SK-N-MC (cell line): Measurements from ENCODE around the gene BST1.
A peak's percentile ranks its signal among the peaks of the same experiment; 100 is the strongest.

Source experiments
- DNase-seq: peaks from one replicate; pipeline ENCODE4 v3.0.0-alpha.2; 2011; ENCODE audit warnings: low read depth, low spot score
- H3K27ac ChIP-seq: fragments of 200-600 bp; sonication (generic); 2 replicates; pipeline ENCODE4 v1.5.1; 2016; ENCODE audit warnings: mixed run types
- H3K36me3 ChIP-seq: fragments of 200-600 bp; sonication (generic); 2 replicates; pipeline ENCODE4 v1.6.1; 2017; ENCODE audit warnings: antibody characterized with exemption, low read length, mixed read lengths; ENCODE audit not compliant: insufficient read depth
- H3K4me3 ChIP-seq: fragments of 200-600 bp; sonication (generic); 2 replicates; pipeline ENCODE4 v1.5.1; 2016
- H3K9ac ChIP-seq: fragments of 200-600 bp; sonication (generic); 2 replicates; pipeline ENCODE4 v1.8.0; 2017; ENCODE audit warnings: mixed run types, mixed read lengths; ENCODE audit not compliant: insufficient read length
- H3K9me3 ChIP-seq: fragments of 200-600 bp; sonication (generic); 2 replicates; pipeline ENCODE4 v1.6.1; 2017; ENCODE audit warnings: low read depth, mild to moderate bottlenecking, antibody characterized with exemption, low read length, moderate library complexity, mixed read lengths
- EZH2 ChIP-seq: fragments of 200-600 bp; sonication (generic); IDR thresholded peaks from one replicate; pipeline ENCODE4 v1.6.1; 2017; ENCODE audit warnings: antibody characterized with exemption
- FOXP2 ChIP-seq: optimal IDR thresholded peaks from 2 replicates; pipeline ENCODE3; 2011; ENCODE audit warnings: mild to moderate bottlenecking, moderate library complexity; ENCODE audit not compliant: insufficient read depth; ENCODE audit errors: extremely low read length, control extremely low read depth
- POLR2AphosphoS5 ChIP-seq: IDR thresholded peaks from 2 replicates; pipeline ENCODE4 v1.6.1; 2012; ENCODE audit warnings: mild to moderate bottlenecking, low read depth, low read length, borderline replicate concordance

BST1 gene

DNA sequence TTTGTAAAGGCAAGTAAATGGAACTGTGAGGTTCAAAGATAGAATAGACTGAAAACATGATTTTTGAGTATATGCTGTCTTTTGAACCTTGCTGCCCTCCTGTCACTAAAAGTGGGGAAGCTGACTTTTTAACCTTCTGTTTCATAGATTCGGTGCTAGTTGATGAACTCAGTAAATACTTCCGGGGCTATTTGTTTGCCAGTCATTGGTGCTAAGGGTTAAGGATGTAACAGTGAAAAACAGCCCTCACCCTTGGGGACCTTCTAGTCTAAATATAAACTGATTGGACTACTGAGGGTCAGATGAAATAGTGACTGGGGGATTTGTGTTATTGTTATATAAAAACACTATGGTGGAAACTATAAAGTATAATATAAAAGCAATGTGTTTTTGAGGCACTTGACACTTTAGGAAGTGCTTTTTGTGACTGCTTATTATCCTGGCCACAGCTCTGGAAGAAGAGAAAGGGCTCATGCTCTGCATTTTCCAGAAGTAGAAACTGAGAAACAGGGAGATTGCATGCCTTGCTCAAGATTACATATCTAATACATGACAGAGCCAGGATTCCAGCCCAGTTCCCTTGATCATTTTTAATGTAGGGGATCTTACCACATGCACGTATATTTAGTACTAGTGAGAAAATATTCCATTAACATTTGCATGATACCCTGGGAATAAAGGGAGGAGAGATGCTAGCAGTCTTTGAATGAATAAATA lies 3.9 kb downstream of the BST1 start:
- no peak for DNase-seq
- no peak overlapping the region for H3K27ac ChIP-seq

DNA sequence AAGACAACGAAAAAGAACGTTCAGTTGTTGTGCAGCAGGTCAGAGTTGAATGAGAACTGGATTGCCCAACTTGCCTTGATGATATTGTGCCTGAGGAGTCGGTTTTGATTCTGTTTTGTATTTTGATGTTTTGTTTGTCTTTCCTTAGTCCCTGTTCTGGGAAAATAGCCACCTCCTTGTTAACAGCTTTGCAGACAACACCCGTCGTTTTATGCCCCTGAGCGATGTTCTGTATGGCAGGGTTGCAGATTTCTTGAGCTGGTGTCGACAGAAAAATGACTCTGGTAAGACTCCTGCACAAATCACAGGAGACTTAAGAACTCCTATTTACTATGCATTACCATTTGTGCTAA lies 4.5 kb downstream of the BST1 start:
- TF ChIP-seq FOXP2: peak; percentile 79
- TF ChIP-seq POLR2AphosphoS5: no peak
- Histone ChIP-seq H3K9ac (no peak overlapping the region), H3K36me3 (no peaks in the 10 kb centered on the region), H3K9me3 (no peaks in the 10 kb centered on the region), H3K4me3 (peak overlapping the region; percentile 49), H3K27ac (no peak overlapping the region)
- peak; percentile 42 for DNase-seq

More for the DNA sequence above, 3.9 kb downstream of the BST1 start:
- Histone ChIP-seq H3K4me3 (peak overlapping the region; percentile 49), H3K9me3 (no peaks in the 10 kb centered on the region), H3K36me3 (no peaks in the 10 kb centered on the region), H3K9ac (no peak overlapping the region)
- TF ChIP-seq FOXP2 (no peak), POLR2AphosphoS5 (no peak), EZH2 (no peak)

DNA sequence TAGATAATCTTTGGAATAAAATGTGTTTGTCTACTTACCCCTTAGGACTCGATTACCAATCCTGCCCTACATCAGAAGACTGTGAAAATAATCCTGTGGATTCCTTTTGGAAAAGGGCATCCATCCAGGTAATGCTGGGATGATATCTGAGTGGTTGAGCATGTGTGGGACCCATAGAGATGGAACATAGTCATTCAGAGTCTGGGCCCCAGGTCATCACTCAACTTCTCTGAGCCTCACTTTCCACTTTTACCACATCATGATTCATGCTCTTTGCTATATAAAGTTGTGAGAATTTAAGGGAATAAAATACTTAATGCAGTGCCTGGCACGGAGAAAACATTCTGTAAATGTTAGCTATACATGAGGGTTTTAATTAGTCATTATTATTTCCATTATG lies 8.9 kb downstream of the BST1 start:
- H3K9me3 ChIP-seq: no peaks in the 10 kb centered on the region
- H3K4me3 ChIP-seq: no peak overlapping the region
- H3K36me3 ChIP-seq: no peaks in the 10 kb centered on the region
- no peak overlapping the region for H3K27ac ChIP-seq
- TF ChIP-seq POLR2AphosphoS5 (no peak), FOXP2 (no peak), EZH2 (no peak)
- no peak overlapping the region for H3K9ac ChIP-seq
- DNase-seq: no peak

DNA sequence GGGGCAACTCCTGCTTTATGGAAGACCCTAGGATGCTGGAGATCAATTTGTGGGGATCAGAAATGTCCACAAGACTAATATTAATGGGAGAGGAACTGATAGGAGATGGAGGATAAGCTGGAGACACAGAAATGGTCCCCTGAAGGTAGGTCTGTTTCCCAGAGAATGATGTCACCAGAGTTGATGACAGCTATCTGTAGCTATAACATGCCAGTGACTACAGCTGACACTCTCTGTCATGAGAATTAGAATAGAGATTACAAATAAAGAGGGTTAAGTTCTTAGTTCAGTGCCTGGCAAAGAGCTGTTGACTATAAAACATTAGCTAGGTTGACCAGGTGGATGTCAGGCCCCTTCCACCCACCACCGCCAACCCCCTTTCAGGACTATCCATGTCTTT lies 9.3 kb downstream of the BST1 start:
- DNase-seq: no peak
- Histone ChIP-seq H3K9ac (no peak overlapping the region), H3K27ac (no peak overlapping the region), H3K36me3 (no peaks in the 10 kb centered on the region), H3K9me3 (no peaks in the 10 kb centered on the region), H3K4me3 (no peak overlapping the region)
- TF ChIP-seq EZH2 (no peak), FOXP2 (no peak), POLR2AphosphoS5 (no peak)

DNA sequence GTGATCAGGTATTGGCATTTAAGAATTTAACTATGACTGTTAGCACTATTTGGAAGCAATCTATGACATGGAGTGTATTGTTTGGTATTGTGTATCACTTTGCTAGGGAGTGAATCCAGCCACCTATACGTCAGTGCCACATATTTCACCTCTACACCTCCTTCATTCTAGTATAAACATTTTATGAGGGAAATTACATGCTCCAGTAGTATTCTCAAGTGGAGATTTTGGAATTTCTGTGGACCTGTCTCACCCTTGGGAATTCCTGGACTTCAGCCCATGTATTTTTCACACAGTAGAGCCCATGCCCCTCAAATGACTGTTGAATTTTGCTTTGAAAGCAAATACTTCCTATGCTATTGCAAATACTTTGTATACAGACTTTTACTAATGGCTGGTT lies 11.3 kb downstream of the BST1 start:
- no peak for DNase-seq
- Histone ChIP-seq H3K4me3 (no peak overlapping the region), H3K36me3 (no peaks in the 10 kb centered on the region), H3K9ac (no peak overlapping the region), H3K9me3 (no peaks in the 10 kb centered on the region), H3K27ac (no peak overlapping the region)
- TF ChIP-seq POLR2AphosphoS5 (no peak), FOXP2 (no peak), EZH2 (no peak)

DNA sequence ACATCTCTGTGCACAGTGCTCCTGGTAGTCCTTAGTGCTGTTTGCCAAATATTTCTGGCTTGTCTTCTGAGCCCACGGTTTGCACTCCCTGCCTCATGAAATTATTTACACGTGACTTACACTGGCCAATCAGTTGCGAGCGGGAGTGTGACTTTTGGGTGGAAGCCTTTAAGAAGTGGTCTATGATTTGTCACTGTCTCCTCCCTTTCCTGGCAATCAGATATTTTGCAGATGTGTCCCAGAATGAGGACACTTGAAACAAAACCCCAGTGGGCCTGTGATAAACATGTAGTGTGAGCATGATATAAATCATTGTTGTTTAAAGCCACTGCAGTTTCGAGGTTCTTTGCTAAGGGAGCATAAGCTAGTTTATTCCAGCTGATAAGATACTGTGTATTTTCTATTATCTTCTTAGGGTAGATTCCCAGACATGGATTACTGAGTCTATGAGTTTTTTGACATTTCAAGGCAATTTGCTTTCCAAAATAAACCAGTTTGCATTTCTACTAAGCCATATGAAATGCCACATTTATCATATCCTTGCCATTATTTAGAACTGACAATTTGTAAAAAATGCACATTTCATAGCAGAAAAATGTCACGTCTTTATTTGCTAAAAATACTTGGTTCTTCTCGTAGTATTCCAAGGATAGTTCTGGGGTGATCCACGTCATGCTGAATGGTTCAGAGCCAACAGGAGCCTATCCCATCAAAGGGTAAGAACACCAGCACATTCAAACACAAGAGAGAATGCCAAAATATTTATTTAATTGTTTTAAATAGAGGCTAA lies 12.0 kb downstream of the BST1 start:
- TF ChIP-seq FOXP2: no peak
- no peak for DNase-seq
- no peaks in the 10 kb centered on the region for H3K36me3 ChIP-seq
- H3K27ac ChIP-seq: no peak overlapping the region
- H3K4me3 ChIP-seq: no peak overlapping the region
- H3K9me3 ChIP-seq: no peaks in the 10 kb centered on the region
- no peak overlapping the region for H3K9ac ChIP-seq

DNA sequence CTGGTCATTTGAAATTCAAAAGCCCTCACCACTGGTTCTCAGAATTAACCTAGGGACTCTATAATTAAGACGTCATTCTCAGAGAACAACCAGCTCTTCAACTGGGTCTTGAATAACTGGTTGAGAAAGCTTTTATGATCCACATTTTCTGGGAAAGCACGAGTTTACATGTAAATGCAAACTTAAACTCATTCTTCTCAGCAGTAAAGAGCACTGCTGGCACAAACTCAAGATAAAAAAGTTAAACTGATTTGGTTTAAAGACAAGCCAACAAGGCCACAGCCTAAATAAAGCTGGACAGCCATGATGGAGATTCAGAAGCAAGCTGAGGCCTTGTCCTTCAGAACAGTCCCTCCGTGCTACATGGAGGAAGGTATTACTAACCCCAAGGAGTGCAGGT lies 13.2 kb downstream of the BST1 start:
- DNase-seq: no peak
- Histone ChIP-seq H3K4me3 (no peak overlapping the region), H3K9ac (no peak overlapping the region), H3K9me3 (no peaks in the 10 kb centered on the region), H3K36me3 (no peaks in the 10 kb centered on the region), H3K27ac (no peak overlapping the region)
- TF ChIP-seq POLR2AphosphoS5: no peak
- no peak for TF ChIP-seq FOXP2
- no peak for TF ChIP-seq EZH2

DNA sequence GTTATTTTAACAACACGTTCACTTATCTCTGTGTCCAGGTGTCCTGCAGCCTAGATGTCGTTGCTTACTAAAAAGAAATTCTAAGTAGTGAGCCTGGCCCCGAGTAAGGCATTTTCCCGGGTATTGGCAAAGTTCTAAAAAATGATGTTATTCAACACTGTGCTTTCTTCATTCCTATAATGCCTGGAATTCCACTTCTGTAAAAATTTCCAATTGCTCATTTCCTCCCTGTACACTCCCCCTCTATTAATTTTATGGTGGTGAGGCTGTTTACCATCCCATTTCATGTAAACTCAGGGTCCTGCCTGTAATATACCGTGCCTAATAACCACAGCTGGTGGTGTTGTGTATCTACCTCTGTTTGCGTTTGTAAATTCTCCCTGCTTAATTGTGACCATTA lies 14.2 kb downstream of the BST1 start:
- DNase-seq: no peak
- TF ChIP-seq POLR2AphosphoS5: no peak
- Histone ChIP-seq H3K36me3 (no peaks in the 10 kb centered on the region), H3K9ac (no peak overlapping the region), H3K4me3 (no peak overlapping the region), H3K27ac (no peak overlapping the region), H3K9me3 (no peaks in the 10 kb centered on the region)
